GM19351 (cell line): ENCODE measurements around the gene RNU1-3.
"Not testable (repeated sequence)": the region's sequence is repeated elsewhere in the genome, so short reads cannot be mapped to it uniquely, and the experiment has no call there.

Experiments
- ATAC-seq: cut with Tn5 transposase; IDR thresholded peaks from one replicate; pipeline ENCODE4 v1.9.1; 2021; ENCODE audit warnings: mild to moderate bottlenecking, moderate library complexity; ENCODE audit not compliant: unreplicated experiment

The RNU1-3 gene

GRCh38 chr1:16696507-16697150 is 29.9 kb upstream of the RNU1-3 start:
- ATAC-seq = not testable (repeated sequence)

GRCh38 chr1:16694308-16694702 is 27.6 kb upstream of the RNU1-3 start:
- not testable (repeated sequence) for ATAC-seq

- not testable (repeated sequence) for ATAC-seq
These were observed 26.9 kb upstream of the RNU1-3 start for GRCh38 chr1:16693449-16694307.

GRCh38 chr1:16692717-16693448 is 26.1 kb upstream of the RNU1-3 start:
- ATAC-seq = not testable (repeated sequence)

- not testable (repeated sequence) for ATAC-seq
These were observed 25.5 kb upstream of the RNU1-3 start for GRCh38 chr1:16692283-16692682.

- ATAC-seq = not testable (repeated sequence)
These were observed 24.4 kb upstream of the RNU1-3 start for GRCh38 chr1:16690971-16691682.

- not testable (repeated sequence) for ATAC-seq
These were observed 20.5 kb upstream of the RNU1-3 start for GRCh38 chr1:16687132-16687800.

- not testable (repeated sequence) for ATAC-seq
These were observed 19.0 kb upstream of the RNU1-3 start for GRCh38 chr1:16685445-16686371.

GRCh38 chr1:16684738-16685337 is 18.1 kb upstream of the RNU1-3 start:
- ATAC-seq = peak; percentile 68

GRCh38 chr1:16684152-16684551 is 17.4 kb upstream of the RNU1-3 start:
- ATAC-seq = not testable (repeated sequence)

- not testable (repeated sequence) for ATAC-seq
These were observed 16.1 kb upstream of the RNU1-3 start for GRCh38 chr1:16682803-16683202.

- ATAC-seq = not testable (repeated sequence)
These were observed 13.6 kb upstream of the RNU1-3 start for GRCh38 chr1:16680366-16680765.

GRCh38 chr1:16677552-16678431 is 11.0 kb upstream of the RNU1-3 start:
- ATAC-seq = peak; percentile 53

GRCh38 chr1:16676661-16677523 is 10.1 kb upstream of the RNU1-3 start:
- peak; percentile 51 for ATAC-seq

- ATAC-seq = not testable (repeated sequence)
These were observed 8.4 kb upstream of the RNU1-3 start for GRCh38 chr1:16675118-16675510.

GRCh38 chr1:16673976-16674375 is 7.2 kb upstream of the RNU1-3 start:
- not testable (repeated sequence) for ATAC-seq

- not testable (repeated sequence) for ATAC-seq
These were observed 912 bp downstream of the RNU1-3 start for GRCh38 chr1:16665836-16666235.
